ENCODE measurements around the gene RLN1. TPM values are rescaled to one million over a fixed set of nuclear protein-coding genes. Genes with fewer than 3 reads are reported as not detected.
"Not testable (repeated sequence)": the region's sequence is repeated elsewhere in the genome, so short reads cannot be mapped to it uniquely, and the experiment has no call there.

Gene RLN1
- total and polyA plus RNA-seq, 4 experiments from 2014 or later = 2.4 to 7.2 (median 4.8) TPM

DNA sequence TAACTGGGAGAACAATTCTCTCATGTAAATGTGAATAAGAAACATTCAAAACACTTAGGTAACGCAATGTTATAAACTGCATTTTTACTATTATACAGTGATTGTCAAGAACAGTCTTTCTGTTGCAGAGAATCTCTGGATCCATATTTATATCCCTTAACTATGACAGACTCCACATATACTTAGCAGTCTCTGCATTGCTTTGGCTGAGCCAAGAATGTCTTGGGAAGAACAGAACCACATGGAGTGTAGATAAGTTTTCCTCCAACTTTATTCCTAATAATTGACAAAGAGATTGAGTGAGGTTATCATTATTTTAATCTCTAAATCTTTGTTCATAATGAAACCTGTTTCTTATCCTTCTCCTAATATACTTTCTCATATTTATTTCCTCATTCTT is 15.6 kb upstream of the RLN1 start:
- H3K4me3 Mint-ChIP-seq = no peak overlapping the region
- peak overlapping the region in 3 of 7 donors; percentile 3 to 46 (median 29) for H3K27ac Mint-ChIP-seq
- Histone ChIP-seq H3K27me3 (ENCODE audit: insufficient read depth, low read length) (no peaks in the 10 kb centered on the region), H3K36me3 (ENCODE audit: insufficient read depth, low read length) (no peaks in the 10 kb centered on the region), H3K27ac (ENCODE audit: low read depth, low read length) (no peak overlapping the region), H3K4me3 (ENCODE audit: low read length in 2 of 2) (no peak overlapping the region), H3K9me3 (ENCODE audit: control insufficient read depth in 1 of 2, low read length in 2 of 2) (no peaks in the 10 kb centered on the region), H3K4me1 (ENCODE audit: insufficient read depth, low read length) (peaks cover 39% of the 10 kb centered on the region)
- peaks cover 0 to 6% (median 2%) of the 10 kb centered on the region in 8 donors for H3K9me3 Mint-ChIP-seq
- DNase-seq = no peak
- peaks cover 37 to 43% (median 42%) of the 10 kb centered on the region in 4 donors for H3K4me1 Mint-ChIP-seq
- peaks cover 15 to 30% of the 10 kb centered on the region in 2 donors for H3K36me3 Mint-ChIP-seq
- ChIA-PET CTCF (ENCODE audit: partially characterized antibody) (interaction anchor here (0.7 to 1.5 kb wide), 3 partner anchors 28 to 235 kb away, joined by 3 to 5 read pairs (median 3); no protein-coding TSS in a partner anchor), POLR2A (ENCODE audit: partially characterized antibody) (interaction anchor here (1.8 kb wide), 1 partner anchor 10 kb away, joined by 4 read pairs; no protein-coding TSS in a partner anchor)
- no peaks in the 10 kb centered on the region for H3K27me3 Mint-ChIP-seq
- intact Hi-C loops (cut with micrococcal nuclease) = no loop called here

DNA sequence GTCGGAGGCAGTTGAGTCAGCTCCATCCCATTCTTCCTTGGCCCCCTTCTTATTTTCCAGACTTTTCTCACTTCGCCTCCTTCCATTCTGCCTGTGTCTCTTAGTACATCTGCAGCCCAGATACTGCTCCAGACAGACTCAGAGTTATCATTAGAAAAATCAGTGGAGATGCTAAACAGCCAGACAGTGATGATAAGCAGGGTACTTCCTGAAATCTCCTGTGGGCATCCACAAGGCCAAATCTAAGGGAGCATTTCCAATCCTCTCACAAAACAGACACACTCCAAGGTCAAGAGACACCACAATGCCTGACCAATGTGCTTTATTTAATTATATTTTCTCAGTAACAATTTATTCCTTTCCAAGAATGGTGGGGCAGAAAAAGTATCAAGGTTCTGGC is 14.5 kb upstream of the RLN1 start:
- no peak for DNase-seq
- H3K4me1 Mint-ChIP-seq = peaks cover 40 to 48% (median 46%) of the 10 kb centered on the region in 4 donors
- Histone ChIP-seq H3K27ac (ENCODE audit: low read depth, low read length) (no peak overlapping the region), H3K36me3 (ENCODE audit: insufficient read depth, low read length) (no peaks in the 10 kb centered on the region), H3K27me3 (ENCODE audit: insufficient read depth, low read length) (no peaks in the 10 kb centered on the region), H3K4me1 (ENCODE audit: insufficient read depth, low read length) (peaks cover 39% of the 10 kb centered on the region), H3K9me3 (ENCODE audit: control insufficient read depth in 1 of 2, low read length in 2 of 2) (no peaks in the 10 kb centered on the region), H3K4me3 (ENCODE audit: low read length in 2 of 2) (no peak overlapping the region)
- H3K27me3 Mint-ChIP-seq = no peaks in the 10 kb centered on the region
- ChIA-PET POLR2A (ENCODE audit: partially characterized antibody) (no interaction called here), CTCF (ENCODE audit: partially characterized antibody) (no interaction called here)
- peaks cover 0 to 9% (median 5%) of the 10 kb centered on the region in 8 donors for H3K9me3 Mint-ChIP-seq
- H3K27ac Mint-ChIP-seq = peak overlapping the region in 6 of 7 donors; percentile 11 to 85 (median 69)
- H3K4me3 Mint-ChIP-seq = peak overlapping the region in 4 of 8 donors; percentile 15 to 57 (median 42)
- peaks cover 11 to 26% of the 10 kb centered on the region in 2 donors for H3K36me3 Mint-ChIP-seq
- intact Hi-C loops (cut with micrococcal nuclease) = no loop called here

DNA sequence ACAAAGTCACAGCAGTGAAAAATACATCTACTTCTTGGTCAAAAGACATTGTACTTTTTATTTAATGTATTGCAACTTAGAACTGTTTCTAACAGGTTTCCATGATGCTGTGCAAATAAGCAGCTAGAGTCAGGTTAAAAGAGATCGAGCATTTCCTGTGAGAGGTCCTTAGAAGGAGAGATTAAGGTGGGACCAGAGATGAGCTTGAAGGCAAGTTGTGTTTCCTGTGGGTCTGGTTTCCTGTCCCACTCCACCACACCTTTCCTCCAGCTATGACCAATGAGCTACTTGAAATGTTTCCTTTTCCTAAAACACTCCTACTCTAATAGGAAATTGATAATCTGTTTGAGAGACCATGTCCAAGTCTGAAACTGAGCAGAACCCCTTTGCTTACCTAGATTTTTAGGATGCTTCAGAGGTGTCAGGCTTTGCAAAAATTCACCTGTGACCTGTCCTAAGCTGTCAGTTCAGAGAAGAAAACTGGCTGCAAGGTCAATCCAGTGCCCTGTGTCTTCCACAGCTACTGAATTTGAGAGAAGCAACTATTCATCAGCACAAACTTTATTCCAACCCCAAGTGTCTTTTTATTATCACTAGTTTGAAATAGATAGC is 13.1 kb upstream of the RLN1 start:
- Mint-ChIP-seq H3K4me3 (peak overlapping the region; percentile 43 to 81 (median 72)), H3K27ac (peak overlapping the region in 6 of 7 donors; percentile 78 to 86 (median 83)), H3K36me3 (peaks cover 7 to 13% of the 10 kb centered on the region in 2 donors), H3K9me3 (peaks cover 2 to 13% (median 6%) of the 10 kb centered on the region in 8 donors), H3K4me1 (peaks cover 41 to 48% (median 45%) of the 10 kb centered on the region in 4 donors), H3K27me3 (no peaks in the 10 kb centered on the region)
- Histone ChIP-seq H3K27me3 (ENCODE audit: insufficient read depth, low read length) (no peaks in the 10 kb centered on the region), H3K4me1 (ENCODE audit: insufficient read depth, low read length) (peaks cover 39% of the 10 kb centered on the region), H3K4me3 (ENCODE audit: low read length in 2 of 2) (no peak overlapping the region), H3K36me3 (ENCODE audit: insufficient read depth, low read length) (no peaks in the 10 kb centered on the region), H3K9me3 (ENCODE audit: control insufficient read depth in 1 of 2, low read length in 2 of 2) (no peaks in the 10 kb centered on the region), H3K27ac (ENCODE audit: low read depth, low read length) (no peak overlapping the region)
- POLR2A ChIA-PET (ENCODE audit: partially characterized antibody) = interaction anchor here (0.8 to 3.1 kb wide), 9 partner anchors 11 to 560 kb away, joined by 3 to 8 read pairs (median 4); partner anchors contain the start of genes CD274, PLGRKT, RCL1 and RLN1
- peak in 4 of 5 donors; percentile 24 to 36 (median 32) for DNase-seq
- CTCF ChIA-PET (ENCODE audit: partially characterized antibody) = interaction anchor here (0.9 to 2.4 kb wide), 9 partner anchors 9 to 248 kb away, joined by 3 to 6 read pairs (median 5); partner anchors contain the start of genes CD274, PLGRKT and RLN1
- intact Hi-C loops (cut with micrococcal nuclease) = no loop called here

DNA sequence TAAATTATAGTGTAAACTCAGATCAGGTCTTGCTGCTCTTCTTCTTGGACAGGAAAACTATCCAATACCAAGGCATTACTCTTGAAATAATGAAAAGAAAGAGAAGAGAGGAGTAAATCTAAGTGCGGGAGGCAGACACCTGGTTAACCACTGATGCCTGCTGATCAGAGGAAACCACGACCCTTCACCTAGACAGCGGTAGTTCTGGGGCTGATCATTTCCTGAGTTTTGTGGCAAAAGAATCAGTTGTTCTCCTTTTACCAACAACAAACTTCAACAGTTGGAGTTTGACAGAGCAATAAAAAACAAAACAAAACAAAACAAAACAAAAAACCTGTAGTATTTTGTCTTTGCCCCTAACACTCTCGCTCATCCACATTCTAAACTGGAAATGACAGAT is 3.0 kb downstream of the RLN1 start:
- Mint-ChIP-seq H3K27me3 (no peaks in the 10 kb centered on the region), H3K9me3 (no peaks in the 10 kb centered on the region), H3K36me3 (peaks cover 17 to 25% of the 10 kb centered on the region in 2 donors), H3K4me3 (peak overlapping the region; percentile 73 to 87 (median 78)), H3K4me1 (peaks cover 28 to 54% (median 42%) of the 10 kb centered on the region in 4 donors), H3K27ac (peak overlapping the region; percentile 82 to 96 (median 88))
- POLR2A ChIA-PET (ENCODE audit: partially characterized antibody) = interaction anchor here (1.4 to 2.5 kb wide), 3 partner anchors 9 to 101 kb away, joined by 3 to 14 read pairs (median 5); partner anchors contain the start of gene PLGRKT
- Histone ChIP-seq H3K4me1 (ENCODE audit: insufficient read depth, low read length) (peaks cover 32% of the 10 kb centered on the region), H3K4me3 (ENCODE audit: low read length in 2 of 2) (peak overlapping the region; percentile 2 to 17), H3K9me3 (ENCODE audit: control insufficient read depth in 1 of 2, low read length in 2 of 2) (no peaks in the 10 kb centered on the region), H3K36me3 (ENCODE audit: insufficient read depth, low read length) (no peaks in the 10 kb centered on the region), H3K27me3 (ENCODE audit: insufficient read depth, low read length) (no peaks in the 10 kb centered on the region), H3K27ac (ENCODE audit: low read depth, low read length) (peak overlapping the region; percentile 18)
- CTCF ChIA-PET (ENCODE audit: partially characterized antibody) = interaction anchor here (1.1 kb wide), 1 partner anchor 9 kb away, joined by 4 read pairs; no protein-coding TSS in a partner anchor
- intact Hi-C loops (cut with micrococcal nuclease) = loop anchor here (5.0 kb wide), 2 partner anchors 34 to 101 kb away; partner anchors contain the start of genes PLGRKT and RLN2
- DNase-seq = peak; percentile 55 to 69 (median 65)

DNA sequence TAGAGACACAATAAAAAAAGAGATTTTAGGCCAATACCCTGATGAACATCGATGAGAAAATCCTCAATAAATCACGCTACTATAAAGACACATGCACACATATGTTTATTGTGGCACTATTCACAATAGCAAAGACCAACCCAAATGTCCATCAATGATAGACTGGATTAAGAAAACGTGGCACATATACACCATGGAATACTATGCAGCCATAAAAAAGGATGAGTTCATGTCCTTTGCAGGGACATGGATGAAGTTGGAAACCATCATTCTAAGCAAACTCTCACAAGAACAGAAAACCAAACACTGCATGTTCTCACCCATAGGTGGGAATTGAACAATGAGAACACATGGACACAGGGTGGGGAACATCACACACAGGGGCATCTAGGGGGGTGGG is 8.4 kb downstream of the RLN1 start:
- not testable (repeated sequence) for H3K9me3 Mint-ChIP-seq

DNA sequence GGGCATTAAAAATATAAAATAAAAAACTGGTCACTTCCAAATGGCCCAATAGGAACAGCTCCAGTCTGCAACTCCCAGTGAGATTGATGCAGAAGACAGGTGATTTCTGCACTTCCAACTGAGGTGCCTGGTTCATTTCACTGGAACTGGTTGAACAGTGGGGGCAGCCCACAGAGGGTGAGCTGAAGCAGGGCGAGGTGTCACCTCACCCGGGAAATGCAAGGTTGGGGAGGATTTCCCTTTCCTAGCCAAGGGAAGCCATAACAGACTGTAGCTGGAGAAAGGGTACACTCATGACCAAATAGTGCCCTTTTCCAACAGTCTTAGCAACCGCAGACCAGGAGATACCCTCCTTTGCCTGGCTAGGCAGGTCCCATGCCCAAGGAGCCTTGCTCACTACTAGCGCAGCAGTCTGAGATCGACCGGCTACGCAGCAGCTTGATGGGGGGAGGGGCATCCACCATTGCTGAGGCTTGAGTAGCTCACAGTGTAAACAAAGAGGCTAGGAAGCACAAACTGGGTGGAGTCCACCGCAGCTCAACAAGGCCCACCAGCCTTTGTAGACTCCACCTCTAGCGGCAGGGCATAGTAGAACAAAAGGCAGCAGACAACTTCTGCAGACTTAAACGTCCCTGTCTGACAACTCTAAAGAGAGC is 12.7 kb downstream of the RLN1 start:
- H3K36me3 Mint-ChIP-seq = peaks cover 29 to 50% of the 10 kb centered on the region in 2 donors
- peaks cover 16% of the 10 kb centered on the region for H3K4me1 ChIP-seq (ENCODE audit: insufficient read depth, low read length)
- peak; percentile 67 to 80 (median 78) for DNase-seq
- H3K27me3 ChIP-seq (ENCODE audit: insufficient read depth, low read length) = no peaks in the 10 kb centered on the region
- intact Hi-C loops (cut with micrococcal nuclease) = loop anchor here (5.0 kb wide), 1 partner anchor 140 kb away; the partner anchor contains the start of gene INSL6
- peaks cover 19 to 42% (median 37%) of the 10 kb centered on the region in 4 donors for H3K4me1 Mint-ChIP-seq
- CTCF ChIA-PET (ENCODE audit: partially characterized antibody) = interaction anchor here (0.7 to 2.0 kb wide), 10 partner anchors 9 to 141 kb away, joined by 3 to 9 read pairs (median 4); partner anchors contain the start of gene PLGRKT
- peak overlapping the region; percentile 52 to 77 (median 65) for H3K4me3 Mint-ChIP-seq
- H3K9me3 Mint-ChIP-seq = no peaks in the 10 kb centered on the region
- no peaks in the 10 kb centered on the region for H3K9me3 ChIP-seq (ENCODE audit: control insufficient read depth in 1 of 2, low read length in 2 of 2)
- H3K4me3 ChIP-seq (ENCODE audit: low read length in 2 of 2) = peak overlapping the region in 1 of 2 donors; percentile 32
- no peaks in the 10 kb centered on the region for H3K36me3 ChIP-seq (ENCODE audit: insufficient read depth, low read length)
- no peak overlapping the region for H3K27ac ChIP-seq (ENCODE audit: low read depth, low read length)
- POLR2A ChIA-PET (ENCODE audit: partially characterized antibody) = interaction anchor here (0.6 to 2.4 kb wide), 4 partner anchors 10 to 111 kb away, joined by 3 to 14 read pairs (median 6); partner anchors contain the start of gene PLGRKT
- H3K27me3 Mint-ChIP-seq = no peaks in the 10 kb centered on the region
- H3K27ac Mint-ChIP-seq = peak overlapping the region; percentile 77 to 93 (median 86)

More for the DNA sequence above, 8.4 kb downstream of the RLN1 start:
- H3K4me3 ChIP-seq (ENCODE audit: low read length in 2 of 2); H3K27me3 ChIP-seq (ENCODE audit: insufficient read depth, low read length); H3K4me3 Mint-ChIP-seq; H3K27ac ChIP-seq (ENCODE audit: low read depth, low read length); intact Hi-C loops (cut with micrococcal nuclease); H3K9me3 ChIP-seq (ENCODE audit: control insufficient read depth in 1 of 2, low read length in 2 of 2); CTCF ChIA-PET (ENCODE audit: partially characterized antibody); H3K27ac Mint-ChIP-seq; POLR2A ChIA-PET (ENCODE audit: partially characterized antibody); DNase-seq; H3K27me3 Mint-ChIP-seq; H3K36me3 ChIP-seq (ENCODE audit: insufficient read depth, low read length): not testable (repeated sequence)
- H3K4me1 ChIP-seq (ENCODE audit: insufficient read depth, low read length) = peaks cover 24% of the 10 kb centered on the region
- Mint-ChIP-seq H3K4me1 (peaks cover 33 to 65% (median 59%) of the 10 kb centered on the region in 4 donors), H3K36me3 (peaks cover 44 to 70% of the 10 kb centered on the region in 2 donors)
